ENCODE data around the gene ARID3C. TPM values are rescaled to one million over a fixed set of nuclear protein-coding genes. Genes with fewer than 3 reads are reported as not detected.

The ARID3C gene
- total and polyA plus RNA-seq, 2 donors (not counting 3 experiments of a cell fraction or from before 2014, with no cell fraction given), result not detected

DNA sequence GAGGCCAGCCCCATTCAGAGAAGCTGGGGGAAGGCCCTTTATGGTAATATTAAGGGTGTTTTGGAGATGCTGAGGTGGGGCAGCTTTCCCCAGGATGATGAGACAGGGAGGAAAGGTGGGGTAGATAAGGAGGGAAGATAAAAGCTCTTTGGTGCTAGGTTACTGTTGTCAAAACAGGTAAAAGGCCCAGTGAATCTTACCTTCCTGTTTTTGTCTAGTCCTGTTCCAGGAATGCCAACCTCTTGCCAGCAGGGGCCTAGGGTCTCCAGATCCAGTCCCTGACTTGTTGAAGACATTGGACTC, 34.4 kb upstream of the ARID3C start:
- no peak for FAIRE-seq
- H2AFZ ChIP-seq (ENCODE audit: low read depth, low read length), result no peak overlapping the region

More for the DNA sequence above, 34.4 kb upstream of the ARID3C start:
- no peaks in the 10 kb centered on the region for H3K9me1 ChIP-seq (replicated peaks; ENCODE audit: control insufficient read depth, extremely low read depth, insufficient read depth, low read length)
- intact Hi-C loops (cut with micrococcal nuclease), result no loop called here
- H3K27me3 ChIP-seq (ENCODE audit: control insufficient read depth in 2 of 2, insufficient read depth in 2 of 2, low read length in 2 of 2), result no peaks in the 10 kb centered on the region
- H4K20me1 ChIP-seq (replicated peaks; ENCODE audit: control insufficient read depth, extremely low read depth, insufficient read depth, low read length), result no peaks in the 10 kb centered on the region
- H3K36me3 ChIP-seq (ENCODE audit: control insufficient read depth in 2 of 2, extremely low read depth in 1 of 2, insufficient read depth in 2 of 2, low read length in 2 of 2), result no peaks in the 10 kb centered on the region
- no peak overlapping the region for H3K4me3 ChIP-seq (replicated peaks in 1 of 3; ENCODE audit: insufficient read depth in 1 of 3, low read depth in 1 of 3, low read length in 3 of 3)
- POLR2A ChIA-PET, result no interaction called here
- DNase-seq (ENCODE audit: low read depth, low spot score), result no peak
- H3K9me3 ChIP-seq (replicated peaks; ENCODE audit: control insufficient read depth, insufficient read depth, low read length), result no peaks in the 10 kb centered on the region
- H3K27ac ChIP-seq (ENCODE audit: insufficient read depth, low read depth, low read length), result no peak overlapping the region
- no peak overlapping the region for H3K9ac ChIP-seq (replicated peaks; ENCODE audit: extremely low read depth, insufficient read depth, low read length)
- no peak for TF ChIP-seq FOS (IDR thresholded peaks at IDR 0.05; ENCODE audit: borderline replicate concordance, insufficient read depth, low read length)
- no peak for TF ChIP-seq JUN (IDR thresholded peaks at IDR 0.05; ENCODE audit: borderline replicate concordance, insufficient read depth, insufficient read length, low read depth)
- TF ChIP-seq EZH2 (IDR thresholded peaks at IDR 0.05; ENCODE audit: borderline replicate concordance, low read depth, low read length, severe bottlenecking), result no peak
- TF ChIP-seq, protein P1, sequence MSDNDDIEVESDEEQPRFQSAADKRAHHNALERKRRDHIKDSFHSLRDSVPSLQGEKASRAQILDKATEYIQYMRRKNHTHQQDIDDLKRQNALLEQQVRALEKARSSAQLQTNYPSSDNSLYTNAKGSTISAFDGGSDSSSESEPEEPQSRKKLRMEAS (IDR thresholded peaks at IDR 0.05; ENCODE audit: insufficient read depth, insufficient read length), result no peak
- no peak for TF ChIP-seq GATA2 (IDR thresholded peaks at IDR 0.05; ENCODE audit: insufficient read depth, insufficient read length, low read depth, low read length)
- no peak for TF ChIP-seq MYC (IDR thresholded peaks at IDR 0.05; ENCODE audit: low read depth, low read length)
- TF ChIP-seq, protein P2, sequence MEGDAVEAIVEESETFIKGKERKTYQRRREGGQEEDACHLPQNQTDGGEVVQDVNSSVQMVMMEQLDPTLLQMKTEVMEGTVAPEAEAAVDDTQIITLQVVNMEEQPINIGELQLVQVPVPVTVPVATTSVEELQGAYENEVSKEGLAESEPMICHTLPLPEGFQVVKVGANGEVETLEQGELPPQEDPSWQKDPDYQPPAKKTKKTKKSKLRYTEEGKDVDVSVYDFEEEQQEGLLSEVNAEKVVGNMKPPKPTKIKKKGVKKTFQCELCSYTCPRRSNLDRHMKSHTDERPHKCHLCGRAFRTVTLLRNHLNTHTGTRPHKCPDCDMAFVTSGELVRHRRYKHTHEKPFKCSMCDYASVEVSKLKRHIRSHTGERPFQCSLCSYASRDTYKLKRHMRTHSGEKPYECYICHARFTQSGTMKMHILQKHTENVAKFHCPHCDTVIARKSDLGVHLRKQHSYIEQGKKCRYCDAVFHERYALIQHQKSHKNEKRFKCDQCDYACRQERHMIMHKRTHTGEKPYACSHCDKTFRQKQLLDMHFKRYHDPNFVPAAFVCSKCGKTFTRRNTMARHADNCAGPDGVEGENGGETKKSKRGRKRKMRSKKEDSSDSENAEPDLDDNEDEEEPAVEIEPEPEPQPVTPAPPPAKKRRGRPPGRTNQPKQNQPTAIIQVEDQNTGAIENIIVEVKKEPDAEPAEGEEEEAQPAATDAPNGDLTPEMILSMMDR (IDR thresholded peaks at IDR 0.05; ENCODE audit: extremely low read depth in 1 of 2, insufficient read depth in 1 of 2, low read depth in 1 of 2, low read length in 2 of 2), result no peak
- TF ChIP-seq POLR2A (IDR thresholded peaks at IDR 0.05; ENCODE audit: low read depth, low read length), result no peak
- no peak for TF ChIP-seq POLR2AphosphoS5 (IDR thresholded peaks at IDR 0.05; ENCODE audit: insufficient read depth, low read depth, low read length)
- dilution Hi-C loops (cut with MboI; ENCODE audit: extremely low pct_ligation_motif_present, low sequenced_read_pairs), result no loop called here
- H3K4me2 ChIP-seq (ENCODE audit: insufficient read depth, low read length), result no peak overlapping the region
- H3K4me1 ChIP-seq (ENCODE audit: control insufficient read depth, extremely low read depth, insufficient read depth, low read length), result peaks cover 5% of the 10 kb centered on the region
- no peaks in the 10 kb centered on the region for H3K79me2 ChIP-seq (ENCODE audit: control insufficient read depth, insufficient read depth, low read length)
- BruUV-seq (replicated peaks), result no TSS peak
- CTCF ChIA-PET, result interaction anchor here (1.5 to 2.3 kb wide), 3 partner anchors 12 to 39 kb away, joined by 6 to 9 read pairs (median 8); partner anchors contain the start of genes GALT and IL11RA

Data from endothelial cell of umbilical vein (primary cell).